IPS-18a (cell line): ENCODE data around the gene LCORL.

Experiments used
- H3K27ac ChIP-seq: one replicate; pipeline ENCODE4 v1.5.1; 2013; ENCODE audit warnings: low read length
- H3K27me3 ChIP-seq: one replicate; pipeline ENCODE4 v1.6.1; 2013; ENCODE audit warnings: mild to moderate bottlenecking, low read length; ENCODE audit not compliant: control insufficient read depth, insufficient read depth
- H3K36me3 ChIP-seq: one replicate; pipeline ENCODE4 v1.6.1; 2013; ENCODE audit warnings: low read depth, low read length; ENCODE audit not compliant: control insufficient read depth
- H3K4me1 ChIP-seq: one replicate; pipeline ENCODE4 v1.6.1; 2013; ENCODE audit warnings: low read depth, low read length; ENCODE audit not compliant: control insufficient read depth
- H3K4me3 ChIP-seq: one replicate; pipeline ENCODE4 v1.5.1; 2013; ENCODE audit warnings: low read length
- H3K9ac ChIP-seq: one replicate; pipeline ENCODE4 v1.6.1; 2013; ENCODE audit warnings: mild to moderate bottlenecking, low read length, moderate library complexity
- H3K9me3 ChIP-seq: one replicate; pipeline ENCODE4 v1.6.1; 2013; ENCODE audit warnings: low read depth, low read length; ENCODE audit not compliant: control insufficient read depth

Gene LCORL

GRCh38 chr4:17805580-17806155 is 215.9 kb downstream of the LCORL start:
- no peaks in the 10 kb centered on the region for H3K27me3 ChIP-seq
- H3K9ac ChIP-seq = no peak overlapping the region
- no peak overlapping the region for H3K4me3 ChIP-seq

GRCh38 chr4:17797808-17798207 is 223.7 kb downstream of the LCORL start:
- Histone ChIP-seq H3K9ac (no peak overlapping the region), H3K27ac (no peak overlapping the region), H3K36me3 (peaks cover 29% of the 10 kb centered on the region), H3K27me3 (no peaks in the 10 kb centered on the region), H3K4me3 (no peak overlapping the region), H3K9me3 (no peaks in the 10 kb centered on the region), H3K4me1 (no peaks in the 10 kb centered on the region)

More at GRCh38 chr4:17805580-17806155, 215.9 kb downstream of the LCORL start:
- Histone ChIP-seq H3K4me1 (peaks cover 10% of the 10 kb centered on the region), H3K27ac (no peak overlapping the region), H3K36me3 (peaks cover 50% of the 10 kb centered on the region), H3K9me3 (no peaks in the 10 kb centered on the region)

- no peak overlapping the region for H3K4me3 ChIP-seq
- H3K9ac ChIP-seq = no peak overlapping the region
- peaks cover 8% of the 10 kb centered on the region for H3K36me3 ChIP-seq
- H3K4me1 ChIP-seq = no peaks in the 10 kb centered on the region
- H3K27ac ChIP-seq = no peak overlapping the region
- H3K27me3 ChIP-seq = no peaks in the 10 kb centered on the region
- no peaks in the 10 kb centered on the region for H3K9me3 ChIP-seq
Observed at GRCh38 chr4:17794730-17795129, 226.8 kb downstream of the LCORL start.
